Fibroblast of lung (primary cell): ENCODE data around the gene HERC6. TPM values are rescaled to one million over a fixed set of nuclear protein-coding genes. Genes with fewer than 3 reads are reported as not detected.

ENCODE experiments used
- DNase-seq, 2 donors: peaks; one replicate each; pipeline versions ENCODE4 v3.0.0 to v3.0.0-alpha.2; 2010; ENCODE audit warnings: low read depth in 2 of 2
- H2AFZ ChIP-seq: 2 replicates; pipeline ENCODE4 v1.5.1; 2012; ENCODE audit warnings: low read length, control low read depth, inconsistent platforms
- H3K27ac ChIP-seq: 2 replicates; pipeline ENCODE4 v1.5.1; 2011; ENCODE audit warnings: low read length, control low read depth; ENCODE audit not compliant: insufficient read depth
- H3K27me3 ChIP-seq: 2 replicates; pipeline ENCODE4 v1.5.1; 2011; ENCODE audit warnings: mild to moderate bottlenecking, low read length; ENCODE audit not compliant: control insufficient read depth, insufficient read depth
- H3K36me3 ChIP-seq: 2 replicates; pipeline ENCODE4 v1.5.1; 2011; ENCODE audit warnings: low read length; ENCODE audit not compliant: control insufficient read depth, insufficient read depth
- H3K4me1 ChIP-seq: 2 replicates; pipeline ENCODE4 v1.5.1; 2011; ENCODE audit warnings: low read length; ENCODE audit not compliant: control insufficient read depth, insufficient read depth; ENCODE audit errors: extremely low read depth
- H3K4me2 ChIP-seq: 2 replicates; pipeline ENCODE4 v1.5.1; 2011; ENCODE audit warnings: low read length, control low read depth; ENCODE audit not compliant: insufficient read depth; ENCODE audit errors: extremely low read depth
- H3K4me3 ChIP-seq, 4 experiments: fragments of 200-600 bp in 1 of 4; sonication (generic) in 1 of 4; replicated peaks in 1 of 4; 2 replicates each; pipeline ENCODE4 v1.5.1; 2011 to 2016; ENCODE audit warnings: low read length in 4 of 4, low read depth in 3 of 4, mild to moderate bottlenecking in 3 of 4, control low read depth in 2 of 4, inconsistent platforms in 1 of 4, mixed read lengths in 1 of 4; ENCODE audit not compliant: insufficient read depth in 1 of 4; ENCODE audit errors: control extremely low read depth in 1 of 4
- H3K79me2 ChIP-seq: 2 replicates; pipeline ENCODE4 v1.5.1; 2012; ENCODE audit warnings: mild to moderate bottlenecking, low read length, inconsistent platforms; ENCODE audit not compliant: control insufficient read depth, insufficient read depth
- H3K9ac ChIP-seq: 2 replicates; pipeline ENCODE4 v1.5.1; 2011; ENCODE audit warnings: mild to moderate bottlenecking, low read length, control low read depth; ENCODE audit not compliant: insufficient read depth
- H3K9me3 ChIP-seq: 2 replicates; pipeline ENCODE4 v1.5.1; 2012; ENCODE audit warnings: low read depth, low read length; ENCODE audit not compliant: control insufficient read depth, insufficient read depth
- H4K20me1 ChIP-seq: 2 replicates; pipeline ENCODE4 v1.5.1; 2011; ENCODE audit warnings: low read length; ENCODE audit not compliant: control insufficient read depth, insufficient read depth; ENCODE audit errors: extremely low read depth
- CTCF ChIP-seq, 2 donors: IDR thresholded peaks in 1 of 2; conservative IDR thresholded peaks in 1 of 2; 1 replicate in 1 of 2; 2 replicates in 1 of 2; pipeline ENCODE4 v1.5.1; 2011 to 2012; ENCODE audit warnings: low read length in 2 of 2, control low read depth in 1 of 2, inconsistent platforms in 1 of 2, low read depth in 1 of 2, mild to moderate bottlenecking in 1 of 2
- EZH2 ChIP-seq: IDR thresholded peaks from 2 replicates; pipeline ENCODE4 v1.5.1; 2012; ENCODE audit warnings: low read length, control low read depth, mild to moderate bottlenecking; ENCODE audit errors: missing control alignments
- polyA plus RNA-seq, 2 donors: library from polyadenylated mRNA; depleted of rRNA in 1 of 2; stranded (reverse) in 1 of 2; unstranded in 1 of 2; fragments of >200 nt; gene quantifications; 2 replicates each; pipeline ENCODE4 v1.2.1, GENCODE V29; 2011 to 2012; ENCODE audit warnings: missing spikeins in 1 of 2
- total RNA-seq: library from RNA; depleted of rRNA; stranded (reverse); fragments of >200 nt; gene quantifications from 2 replicates; pipeline ENCODE4 v1.2.1, GENCODE V29; 2014

Gene HERC6
- total and polyA plus RNA-seq, 2 donors (not counting 1 experiment from before 2014, with no cell fraction given) = 6.3 to 12.9 TPM

DNA sequence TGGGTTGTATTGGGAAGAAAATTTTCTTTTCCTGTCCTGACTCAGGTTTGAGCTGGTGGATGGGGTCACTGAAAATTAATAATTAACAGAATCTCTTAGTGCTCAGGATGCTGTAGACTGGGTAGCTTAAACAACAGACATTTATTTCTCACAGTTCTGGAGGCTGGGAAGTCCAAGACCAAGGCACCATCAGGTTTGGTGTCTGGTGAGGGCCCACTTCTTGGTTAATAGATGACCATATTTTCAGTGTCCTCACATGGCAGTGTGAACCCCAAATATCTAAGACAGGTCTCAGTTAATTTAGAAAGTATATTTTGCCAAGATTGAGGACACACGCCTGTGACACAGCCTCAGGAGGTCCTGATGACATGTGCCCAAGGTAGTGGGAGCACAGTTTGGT is 31.1 kb downstream of the HERC6 start:
- H3K9ac ChIP-seq = no peak overlapping the region
- TF ChIP-seq CTCF (conservative IDR thresholded peaks at IDR 0.05 in 1 of 2, IDR thresholded peaks at IDR 0.05 in 1 of 2; ENCODE audit: low read depth in 1 of 2, low read length in 2 of 2) (no peak), EZH2 (no peak)

DNA sequence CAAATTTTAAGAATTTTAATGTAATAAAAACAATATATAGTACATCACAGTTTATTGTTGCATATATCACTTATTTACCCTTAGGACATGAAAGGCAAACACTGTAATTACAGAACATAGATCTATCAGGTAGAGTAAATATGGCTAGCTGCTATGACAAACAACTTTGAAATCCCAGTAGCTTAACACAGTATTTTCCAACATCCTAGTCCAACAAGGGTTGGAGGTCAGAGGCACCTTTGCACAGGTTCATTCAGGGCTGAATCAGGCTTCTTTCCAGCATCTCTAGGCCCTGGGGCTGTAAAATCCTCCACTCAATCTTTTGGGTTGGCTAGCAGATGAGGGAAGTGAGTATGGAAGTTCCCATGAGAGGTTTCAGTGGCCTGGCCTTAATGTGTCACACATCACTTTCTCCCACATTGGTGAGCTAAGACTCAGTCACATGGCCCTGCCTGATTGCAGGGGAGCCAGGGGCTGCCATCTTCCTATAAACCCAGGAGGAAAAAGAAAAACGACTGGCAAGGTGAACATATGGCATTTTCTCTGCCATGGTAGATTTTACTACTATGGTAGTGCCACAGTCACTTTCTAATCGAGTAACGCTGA is 32.9 kb downstream of the HERC6 start:
- DNase-seq = no peak

More for the DNA sequence above, 31.1 kb downstream of the HERC6 start:
- Histone ChIP-seq H3K4me2 (no peak overlapping the region), H2AFZ (no peak overlapping the region), H3K4me3 (no peak overlapping the region), H3K79me2 (no peaks in the 10 kb centered on the region), H3K27ac (no peak overlapping the region), H3K9me3 (no peaks in the 10 kb centered on the region), H3K27me3 (no peaks in the 10 kb centered on the region), H3K4me1 (no peaks in the 10 kb centered on the region), H3K36me3 (no peaks in the 10 kb centered on the region), H4K20me1 (no peaks in the 10 kb centered on the region)
- no peak for DNase-seq

GRCh38 chr4:88413801-88414200 is 35.1 kb downstream of the HERC6 start:
- Histone ChIP-seq H2AFZ (no peak overlapping the region), H3K4me2 (no peak overlapping the region), H3K4me3 (no peak overlapping the region), H3K36me3 (no peaks in the 10 kb centered on the region), H3K27me3 (no peaks in the 10 kb centered on the region), H3K4me1 (no peaks in the 10 kb centered on the region), H3K9ac (no peak overlapping the region), H3K79me2 (no peaks in the 10 kb centered on the region), H3K27ac (no peak overlapping the region), H3K9me3 (no peaks in the 10 kb centered on the region), H4K20me1 (no peaks in the 10 kb centered on the region)
- no peak for TF ChIP-seq EZH2
- no peak for TF ChIP-seq CTCF (conservative IDR thresholded peaks at IDR 0.05 in 1 of 2, IDR thresholded peaks at IDR 0.05 in 1 of 2; ENCODE audit: low read depth in 1 of 2, low read length in 2 of 2)
- DNase-seq = no peak

More for the DNA sequence above, 32.9 kb downstream of the HERC6 start:
- H3K79me2 ChIP-seq = no peaks in the 10 kb centered on the region
- no peak overlapping the region for H3K27ac ChIP-seq
- H3K9ac ChIP-seq = no peak overlapping the region
- H3K4me3 ChIP-seq = no peak overlapping the region
- H3K27me3 ChIP-seq = no peaks in the 10 kb centered on the region
- TF ChIP-seq CTCF (conservative IDR thresholded peaks at IDR 0.05 in 1 of 2, IDR thresholded peaks at IDR 0.05 in 1 of 2; ENCODE audit: low read depth in 1 of 2, low read length in 2 of 2) (no peak), EZH2 (no peak)
- no peaks in the 10 kb centered on the region for H3K4me1 ChIP-seq
- no peak overlapping the region for H2AFZ ChIP-seq
- no peak overlapping the region for H3K4me2 ChIP-seq
- H3K36me3 ChIP-seq = no peaks in the 10 kb centered on the region
- H3K9me3 ChIP-seq = no peaks in the 10 kb centered on the region
- H4K20me1 ChIP-seq = no peaks in the 10 kb centered on the region
